ENCODE measurements around the gene STT3B.

Gene STT3B

DNA sequence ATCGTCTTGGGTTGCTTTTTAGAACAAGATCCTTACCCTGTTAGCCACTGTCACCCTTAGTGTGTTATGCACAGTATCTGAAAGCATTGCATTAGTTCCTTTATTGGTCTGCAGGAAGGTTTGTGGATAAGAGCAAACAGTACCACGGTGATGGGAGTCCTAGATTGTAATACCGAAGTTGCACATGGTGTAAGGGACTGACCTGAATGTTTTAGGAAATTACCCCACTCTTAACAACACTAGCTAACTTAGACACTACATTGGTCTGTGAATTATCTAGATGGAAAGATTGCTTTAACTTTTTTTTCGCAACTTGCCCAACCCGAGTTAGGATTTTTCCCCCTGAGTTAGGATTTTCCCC lies 1.3 kb downstream of the STT3B start:
- TF ChIP-seq, protein P1, sequence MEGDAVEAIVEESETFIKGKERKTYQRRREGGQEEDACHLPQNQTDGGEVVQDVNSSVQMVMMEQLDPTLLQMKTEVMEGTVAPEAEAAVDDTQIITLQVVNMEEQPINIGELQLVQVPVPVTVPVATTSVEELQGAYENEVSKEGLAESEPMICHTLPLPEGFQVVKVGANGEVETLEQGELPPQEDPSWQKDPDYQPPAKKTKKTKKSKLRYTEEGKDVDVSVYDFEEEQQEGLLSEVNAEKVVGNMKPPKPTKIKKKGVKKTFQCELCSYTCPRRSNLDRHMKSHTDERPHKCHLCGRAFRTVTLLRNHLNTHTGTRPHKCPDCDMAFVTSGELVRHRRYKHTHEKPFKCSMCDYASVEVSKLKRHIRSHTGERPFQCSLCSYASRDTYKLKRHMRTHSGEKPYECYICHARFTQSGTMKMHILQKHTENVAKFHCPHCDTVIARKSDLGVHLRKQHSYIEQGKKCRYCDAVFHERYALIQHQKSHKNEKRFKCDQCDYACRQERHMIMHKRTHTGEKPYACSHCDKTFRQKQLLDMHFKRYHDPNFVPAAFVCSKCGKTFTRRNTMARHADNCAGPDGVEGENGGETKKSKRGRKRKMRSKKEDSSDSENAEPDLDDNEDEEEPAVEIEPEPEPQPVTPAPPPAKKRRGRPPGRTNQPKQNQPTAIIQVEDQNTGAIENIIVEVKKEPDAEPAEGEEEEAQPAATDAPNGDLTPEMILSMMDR (IDR thresholded peaks at IDR 0.05; ENCODE audit: borderline replicate concordance, control extremely low read depth, extremely low read depth, insufficient read depth, missing control alignments): no peak
- DNase-seq (ENCODE audit: low spot score): no peak
- in situ Hi-C loops (cut with MboI; ENCODE audit: low sequenced_read_pairs, unreplicated experiment): no loop called here

DNA sequence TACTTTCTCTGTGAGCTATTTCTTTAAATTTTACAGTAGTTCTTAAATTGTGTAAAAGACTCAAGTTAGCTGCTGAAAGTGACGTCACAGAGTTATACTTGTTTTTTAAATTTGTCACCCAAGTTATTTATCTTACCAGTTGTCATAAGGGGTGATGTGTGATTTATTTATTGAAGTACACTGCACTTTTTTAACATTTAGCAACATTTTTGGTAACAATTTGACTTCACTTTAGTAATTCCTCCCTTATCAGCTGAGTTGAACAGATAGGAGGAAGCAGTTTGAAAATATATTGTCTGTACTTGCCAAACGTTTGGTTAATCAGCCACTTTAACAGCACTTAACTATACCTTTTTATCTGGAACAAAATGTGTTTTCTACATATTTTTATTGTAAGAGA lies 3.8 kb downstream of the STT3B start:
- in situ Hi-C loops (cut with MboI; ENCODE audit: low sequenced_read_pairs, unreplicated experiment): no loop called here
- TF ChIP-seq, protein P1 (IDR thresholded peaks at IDR 0.05; ENCODE audit: borderline replicate concordance, control extremely low read depth, extremely low read depth, insufficient read depth, missing control alignments): no peak

DNA sequence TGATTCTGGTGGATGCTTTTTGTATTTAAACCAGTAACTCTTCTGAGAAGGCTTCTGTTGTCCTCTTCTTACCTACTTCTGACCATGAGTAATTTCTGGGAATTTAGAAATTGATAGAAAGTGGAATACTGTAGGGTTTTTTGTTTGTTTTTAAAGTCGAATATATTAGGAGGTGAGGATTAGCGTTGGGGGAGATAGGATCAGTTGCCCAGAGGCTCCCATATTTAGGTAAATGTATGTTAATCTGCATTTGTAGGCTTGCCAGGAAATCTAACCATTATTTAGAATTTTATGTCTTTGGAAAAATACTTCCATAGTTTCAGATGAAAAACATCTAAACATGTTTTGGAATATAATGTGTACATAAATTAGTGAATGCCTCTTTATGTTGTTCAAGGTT lies 6.1 kb downstream of the STT3B start:
- no peak for DNase-seq (ENCODE audit: low spot score)
- TF ChIP-seq, protein P1 (IDR thresholded peaks at IDR 0.05; ENCODE audit: borderline replicate concordance, control extremely low read depth, extremely low read depth, insufficient read depth, missing control alignments): no peak
- in situ Hi-C loops (cut with MboI; ENCODE audit: low sequenced_read_pairs, unreplicated experiment): no loop called here

More for the DNA sequence above, 3.8 kb downstream of the STT3B start:
- DNase-seq (ENCODE audit: low spot score): no peak

DNA sequence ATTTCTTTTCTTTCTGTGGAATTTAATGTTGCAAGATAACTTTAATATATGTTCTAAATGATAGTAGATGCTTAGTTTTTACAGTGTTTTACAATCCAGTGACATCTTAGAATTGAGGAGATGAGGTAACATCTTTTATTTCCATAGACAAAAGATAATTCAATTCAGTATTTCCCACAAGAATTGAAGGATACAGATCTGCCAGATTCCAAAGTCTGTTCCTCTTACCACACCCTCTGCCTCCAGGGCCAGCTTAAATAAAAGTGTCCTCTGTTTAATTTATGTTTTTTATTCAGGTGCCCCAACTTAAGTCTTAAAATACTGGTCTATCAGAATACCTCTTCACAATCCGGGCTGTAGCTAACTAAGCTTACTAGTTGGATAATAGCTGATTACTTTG lies 6.5 kb downstream of the STT3B start:
- DNase-seq (ENCODE audit: low spot score): no peak
- TF ChIP-seq, protein P1 (IDR thresholded peaks at IDR 0.05; ENCODE audit: borderline replicate concordance, control extremely low read depth, extremely low read depth, insufficient read depth, missing control alignments): no peak
- in situ Hi-C loops (cut with MboI; ENCODE audit: low sequenced_read_pairs, unreplicated experiment): no loop called here

DNA sequence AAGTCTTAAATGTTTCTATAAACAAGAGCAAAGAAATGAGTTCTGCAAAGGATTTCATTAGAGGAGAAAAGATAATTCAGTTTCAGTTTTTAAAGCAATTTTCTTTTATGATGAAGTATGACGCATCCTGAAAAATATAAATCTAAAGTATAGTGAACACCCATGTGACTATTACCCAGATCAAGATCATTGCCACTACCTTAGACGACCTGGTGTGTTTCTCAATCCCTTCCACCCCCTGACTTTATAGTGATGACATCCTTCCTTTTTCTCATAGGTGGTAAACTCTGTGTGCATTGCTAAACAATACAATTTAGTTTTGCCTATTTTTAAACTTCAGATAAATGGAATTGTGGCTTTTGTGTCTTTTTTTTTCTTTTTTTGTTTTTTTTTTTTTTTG lies 8.4 kb downstream of the STT3B start:
- in situ Hi-C loops (cut with MboI; ENCODE audit: low sequenced_read_pairs, unreplicated experiment): no loop called here

DNA sequence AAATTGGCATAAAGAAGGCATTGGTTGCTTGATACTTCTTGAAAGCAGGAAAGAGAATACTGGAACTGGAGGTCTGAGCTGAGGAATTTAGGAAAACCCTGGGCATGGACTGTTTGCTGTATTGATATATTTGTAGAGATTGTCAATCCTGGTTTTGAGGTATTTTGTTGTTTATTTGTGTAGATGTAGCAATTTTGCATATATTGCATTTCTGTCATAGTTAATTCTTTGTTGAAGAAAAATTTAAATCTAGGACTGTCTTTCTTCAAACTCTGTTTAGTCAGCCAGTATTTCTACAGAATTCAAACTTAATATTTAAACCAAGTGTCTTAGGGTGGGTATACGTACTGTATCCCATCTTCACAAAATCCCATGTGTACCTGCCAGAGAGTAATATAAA lies 9.5 kb downstream of the STT3B start:
- in situ Hi-C loops (cut with MboI; ENCODE audit: low sequenced_read_pairs, unreplicated experiment): no loop called here
- DNase-seq (ENCODE audit: low spot score): no peak
- TF ChIP-seq, protein P1 (IDR thresholded peaks at IDR 0.05; ENCODE audit: borderline replicate concordance, control extremely low read depth, extremely low read depth, insufficient read depth, missing control alignments): no peak

More for the DNA sequence above, 8.4 kb downstream of the STT3B start:
- no peak for DNase-seq (ENCODE audit: low spot score)
- TF ChIP-seq, protein P1 (IDR thresholded peaks at IDR 0.05; ENCODE audit: borderline replicate concordance, control extremely low read depth, extremely low read depth, insufficient read depth, missing control alignments): no peak

DNA sequence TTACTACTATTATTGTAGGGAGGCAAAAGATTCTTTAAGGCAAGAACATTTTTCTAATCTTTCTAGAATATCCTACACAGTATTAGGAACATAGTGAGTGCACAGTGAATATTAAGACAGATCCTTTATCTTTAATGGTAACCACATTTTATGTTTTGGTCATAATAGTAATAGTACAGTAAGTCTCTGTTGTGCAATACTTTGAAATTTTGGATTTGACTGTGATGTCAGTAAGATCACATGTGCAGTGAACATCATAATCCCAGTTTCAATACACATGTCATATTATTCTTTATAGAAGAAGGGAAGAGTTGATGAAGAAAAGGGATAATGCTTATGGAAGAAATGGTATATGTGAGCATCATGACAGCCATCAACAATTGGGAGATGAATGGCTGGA lies 10.7 kb downstream of the STT3B start:
- no peak for DNase-seq (ENCODE audit: low spot score)
- in situ Hi-C loops (cut with MboI; ENCODE audit: low sequenced_read_pairs, unreplicated experiment): no loop called here
- TF ChIP-seq, protein P1 (IDR thresholded peaks at IDR 0.05; ENCODE audit: borderline replicate concordance, control extremely low read depth, extremely low read depth, insufficient read depth, missing control alignments): no peak

Measured in GM13976 (cell line).